HepG2 (cell line): ENCODE measurements around the gene SREBF1. TPM values are rescaled to one million over a fixed set of nuclear protein-coding genes. Genes with fewer than 3 reads are reported as not detected.
A peak's percentile ranks its signal among the peaks of the same experiment; 100 is the strongest.

Experiments used
- AHR ChIP-seq: IDR thresholded peaks from 2 replicates; pipeline ENCODE4 v1.6.1; 2018; ENCODE audit warnings: missing genetic modification reagents, missing compliant biosample characterization
- BHLHE40 ChIP-seq: IDR thresholded peaks from 2 replicates; pipeline ENCODE4 v1.6.1; 2011; ENCODE audit warnings: low read length, improper control_type of control experiment
- GFI1 ChIP-seq: sonication (generic); formaldehyde crosslinking; IDR thresholded peaks from 2 replicates; pipeline ENCODE4 v1.5.0; 2020; ENCODE audit warnings: missing genetic modification reagents, mild to moderate bottlenecking, borderline replicate concordance
- HOXA9 ChIP-seq: sonication (generic); formaldehyde crosslinking; IDR thresholded peaks from 2 replicates; pipeline ENCODE4 v1.8.1; 2022; ENCODE audit warnings: missing genetic modification reagents, mild to moderate bottlenecking, moderate library complexity, borderline replicate concordance
- KAT2B ChIP-seq: fragments of 150-350 bp; IDR thresholded peaks from 2 replicates; pipeline ENCODE4 v1.6.1; 2014; ENCODE audit warnings: low read depth, low read length, borderline replicate concordance
- MBD4 ChIP-seq: IDR thresholded peaks from 2 replicates; pipeline ENCODE4 v1.6.1; 2012; ENCODE audit warnings: low read length, inconsistent platforms, borderline replicate concordance
- MED13 ChIP-seq: sonication (generic); formaldehyde crosslinking; IDR thresholded peaks from 2 replicates; pipeline ENCODE4 v1.5.0; 2020; ENCODE audit warnings: missing genetic modification reagents
- MED8 ChIP-seq: sonication (generic); formaldehyde crosslinking; IDR thresholded peaks from 2 replicates; pipeline ENCODE4 v1.8.1; 2023; ENCODE audit warnings: mild to moderate bottlenecking, missing genetic modification reagents; ENCODE audit not compliant: insufficient replicate concordance
- MEIS1 ChIP-seq: sonication (generic); formaldehyde crosslinking; IDR thresholded peaks from 2 replicates; pipeline ENCODE4 v1.9.0; 2021; ENCODE audit warnings: mild to moderate bottlenecking, missing genetic modification reagents, moderate library complexity, borderline replicate concordance
- NFYC ChIP-seq: IDR thresholded peaks from 2 replicates; pipeline ENCODE4 v1.6.1; 2016; ENCODE audit warnings: missing genetic modification reagents, missing compliant biosample characterization
- PLRG1 ChIP-seq: fragments of 450-650 bp; conservative IDR thresholded peaks from 2 replicates; pipeline ENCODE4 v1.6.1; 2016
- SIN3B ChIP-seq: fragments of 150-350 bp; IDR thresholded peaks from 2 replicates; pipeline ENCODE4 v1.6.1; 2014; ENCODE audit warnings: low read length
- SMAD3 ChIP-seq: sonication (generic); formaldehyde crosslinking; IDR thresholded peaks from 2 replicates; pipeline ENCODE4 v1.4.0; 2020; ENCODE audit warnings: missing genetic modification reagents
- TCF7 ChIP-seq: sonication (generic); IDR thresholded peaks from 2 replicates; pipeline ENCODE4 v1.6.1; 2016; ENCODE audit warnings: antibody characterized with exemption, low read depth
- TEAD3 ChIP-seq: optimal IDR thresholded peaks from 2 replicates; pipeline ENCODE3; 2016; ENCODE audit warnings: borderline replicate concordance
- TRAFD1 ChIP-seq: sonication (generic); formaldehyde crosslinking; IDR thresholded peaks from 2 replicates; pipeline ENCODE4 v1.5.1; 2020; ENCODE audit warnings: missing genetic modification reagents, mild to moderate bottlenecking, borderline replicate concordance
- ZFP90 ChIP-seq: sonication (generic); formaldehyde crosslinking; IDR thresholded peaks from 2 replicates; pipeline ENCODE4 v1.8.0; 2022; ENCODE audit warnings: missing genetic modification reagents, mild to moderate bottlenecking, inconsistent platforms, borderline replicate concordance
- ZNF263 ChIP-seq: sonication (generic); formaldehyde crosslinking; IDR thresholded peaks from 2 replicates; pipeline ENCODE4 v1.4.0; 2020; ENCODE audit warnings: missing genetic modification reagents
- ZNF296 ChIP-seq: sonication (generic); formaldehyde crosslinking; conservative IDR thresholded peaks from 2 replicates; pipeline ENCODE4 v1.5.0; 2020; ENCODE audit warnings: mild to moderate bottlenecking, missing genetic modification reagents
- ZNF343 ChIP-seq: sonication (generic); formaldehyde crosslinking; IDR thresholded peaks from 2 replicates; pipeline ENCODE4 v1.4.0; 2020; ENCODE audit warnings: mild to moderate bottlenecking, missing genetic modification reagents
- ZNF350 ChIP-seq: sonication (generic); formaldehyde crosslinking; IDR thresholded peaks from 2 replicates; pipeline ENCODE4 v1.4.0; 2020; ENCODE audit warnings: mild to moderate bottlenecking, low read depth, missing genetic modification reagents, borderline replicate concordance
- ZNF564 ChIP-seq: sonication (generic); formaldehyde crosslinking; IDR thresholded peaks from 2 replicates; pipeline ENCODE4 v1.8.1; 2023; ENCODE audit warnings: mild to moderate bottlenecking, missing genetic modification reagents
- ZNF589 ChIP-seq: sonication (generic); formaldehyde crosslinking; conservative IDR thresholded peaks from 2 replicates; pipeline ENCODE4 v1.8.0; 2022; ENCODE audit warnings: mild to moderate bottlenecking, moderate library complexity, missing genetic modification reagents
- ZNF616 ChIP-seq: sonication (generic); formaldehyde crosslinking; IDR thresholded peaks from 2 replicates; pipeline ENCODE4 v1.5.0; 2020; ENCODE audit warnings: low read depth, mild to moderate bottlenecking, missing genetic modification reagents
- ZNF724P ChIP-seq: sonication (generic); formaldehyde crosslinking; IDR thresholded peaks from 2 replicates; pipeline ENCODE4 v1.8.0; 2022; ENCODE audit warnings: missing genetic modification reagents, borderline replicate concordance
- polyA plus RNA-seq, 8 experiments: library from polyadenylated mRNA; depleted of rRNA in 3 of 8; stranded (reverse) in 7 of 8; unstranded in 1 of 8; fragments of >200 nt; fragmentation: Illumina TruSeq in 4 of 8; extraction: Trizol in 4 of 8; gene quantifications; 2 replicates each; pipeline versions ENCODE4 v1.2.1 to v1.2.3, GENCODE V29; 2011 to 2016; ENCODE audit warnings: low read depth in 4 of 8, missing spikeins in 1 of 8, mixed read lengths in 1 of 8; ENCODE audit not compliant: insufficient read depth in 1 of 8
- total RNA-seq, 5 experiments: library from RNA; depleted of rRNA; stranded (reverse); fragments of >200 nt; fragmentation: Illumina TruSeq; extraction: Trizol; gene quantifications; 2 replicates each; pipeline ENCODE4 v1.2.3, GENCODE V29; 2016; ENCODE audit warnings: low read depth in 1 of 5
- TF ChIP-seq, protein P1 (sequence below): sonication (generic); formaldehyde crosslinking; IDR thresholded peaks from 2 replicates; pipeline ENCODE4 v1.5.0; 2020; ENCODE audit warnings: mild to moderate bottlenecking, missing genetic modification reagents, moderate library complexity
- TF ChIP-seq, protein P2 (sequence below): sonication (generic); formaldehyde crosslinking; IDR thresholded peaks from 2 replicates; pipeline ENCODE4 v1.4.0; 2020; ENCODE audit warnings: mild to moderate bottlenecking, missing genetic modification reagents

The SREBF1 gene
- total and polyA plus RNA-seq, 2 of the 13 experiments (the other 11 are each of a cell fraction or from before 2014, with no cell fraction given): 34.3 to 38.0 TPM

DNA sequence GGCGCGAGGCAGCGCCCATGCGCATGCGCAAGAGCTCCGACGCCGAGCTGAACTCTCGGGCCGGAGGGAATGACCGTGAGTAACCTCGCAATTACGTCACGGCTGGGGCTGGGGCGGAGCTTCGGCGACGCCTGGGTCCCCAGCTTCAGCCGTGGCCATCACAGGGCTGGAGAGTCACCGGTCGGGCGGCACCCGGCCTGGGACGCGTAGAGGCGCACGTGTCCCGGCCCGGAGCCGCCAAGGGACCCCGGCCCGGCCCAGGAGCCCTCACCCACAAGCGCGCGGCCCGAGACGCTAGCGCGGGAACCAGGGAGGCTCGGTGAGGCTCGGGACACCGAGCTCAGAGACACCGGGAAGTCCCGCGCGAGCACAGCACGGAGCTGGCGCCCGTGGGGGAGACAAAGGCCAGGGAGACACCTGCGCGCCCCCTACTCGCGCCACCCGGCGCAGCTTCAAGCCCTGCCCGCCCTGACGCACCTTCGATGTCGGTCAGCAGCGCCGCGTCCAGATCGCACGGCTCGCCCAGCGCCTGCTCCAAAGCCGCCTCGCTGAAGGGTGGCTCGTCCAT, 452 bp downstream of the SREBF1 start (continued):
- TF ChIP-seq MED8 (CRISPR knock-in tag): peak; percentile 81
- TF ChIP-seq AHR (CRISPR knock-in tag): peak; percentile 53
- 0 out of 2 replicates have a peak, but pooled peaks have one; percentile 35 for TF ChIP-seq ZNF616 (CRISPR knock-in tag)
- TF ChIP-seq MEIS1 (CRISPR knock-in tag): peak; percentile 89
- no peak for TF ChIP-seq ZNF296 (CRISPR knock-in tag)
- no peak for TF ChIP-seq HOXA9 (CRISPR knock-in tag)
- no peak for TF ChIP-seq SIN3B
- TF ChIP-seq, protein P1, sequence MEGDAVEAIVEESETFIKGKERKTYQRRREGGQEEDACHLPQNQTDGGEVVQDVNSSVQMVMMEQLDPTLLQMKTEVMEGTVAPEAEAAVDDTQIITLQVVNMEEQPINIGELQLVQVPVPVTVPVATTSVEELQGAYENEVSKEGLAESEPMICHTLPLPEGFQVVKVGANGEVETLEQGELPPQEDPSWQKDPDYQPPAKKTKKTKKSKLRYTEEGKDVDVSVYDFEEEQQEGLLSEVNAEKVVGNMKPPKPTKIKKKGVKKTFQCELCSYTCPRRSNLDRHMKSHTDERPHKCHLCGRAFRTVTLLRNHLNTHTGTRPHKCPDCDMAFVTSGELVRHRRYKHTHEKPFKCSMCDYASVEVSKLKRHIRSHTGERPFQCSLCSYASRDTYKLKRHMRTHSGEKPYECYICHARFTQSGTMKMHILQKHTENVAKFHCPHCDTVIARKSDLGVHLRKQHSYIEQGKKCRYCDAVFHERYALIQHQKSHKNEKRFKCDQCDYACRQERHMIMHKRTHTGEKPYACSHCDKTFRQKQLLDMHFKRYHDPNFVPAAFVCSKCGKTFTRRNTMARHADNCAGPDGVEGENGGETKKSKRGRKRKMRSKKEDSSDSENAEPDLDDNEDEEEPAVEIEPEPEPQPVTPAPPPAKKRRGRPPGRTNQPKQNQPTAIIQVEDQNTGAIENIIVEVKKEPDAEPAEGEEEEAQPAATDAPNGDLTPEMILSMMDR: 0 out of 2 replicates have a peak, but pooled peaks have one; percentile 5
- TF ChIP-seq ZNF589: no peak; the same call in 1 of the 2 replicates
- no peak; the same call in 1 of the 2 replicates for TF ChIP-seq ZNF350 (CRISPR knock-in tag)
- peak; percentile 78; the same call in 1 of the 2 replicates for TF ChIP-seq ZNF564 (CRISPR knock-in tag)
- TF ChIP-seq TCF7: no peak
- peak; percentile 48; the same call in 1 of the 2 replicates for TF ChIP-seq GFI1 (CRISPR knock-in tag)
- peak; percentile 71; the same call in 1 of the 2 replicates for TF ChIP-seq MED13 (CRISPR knock-in tag)
- TF ChIP-seq, protein P2, sequence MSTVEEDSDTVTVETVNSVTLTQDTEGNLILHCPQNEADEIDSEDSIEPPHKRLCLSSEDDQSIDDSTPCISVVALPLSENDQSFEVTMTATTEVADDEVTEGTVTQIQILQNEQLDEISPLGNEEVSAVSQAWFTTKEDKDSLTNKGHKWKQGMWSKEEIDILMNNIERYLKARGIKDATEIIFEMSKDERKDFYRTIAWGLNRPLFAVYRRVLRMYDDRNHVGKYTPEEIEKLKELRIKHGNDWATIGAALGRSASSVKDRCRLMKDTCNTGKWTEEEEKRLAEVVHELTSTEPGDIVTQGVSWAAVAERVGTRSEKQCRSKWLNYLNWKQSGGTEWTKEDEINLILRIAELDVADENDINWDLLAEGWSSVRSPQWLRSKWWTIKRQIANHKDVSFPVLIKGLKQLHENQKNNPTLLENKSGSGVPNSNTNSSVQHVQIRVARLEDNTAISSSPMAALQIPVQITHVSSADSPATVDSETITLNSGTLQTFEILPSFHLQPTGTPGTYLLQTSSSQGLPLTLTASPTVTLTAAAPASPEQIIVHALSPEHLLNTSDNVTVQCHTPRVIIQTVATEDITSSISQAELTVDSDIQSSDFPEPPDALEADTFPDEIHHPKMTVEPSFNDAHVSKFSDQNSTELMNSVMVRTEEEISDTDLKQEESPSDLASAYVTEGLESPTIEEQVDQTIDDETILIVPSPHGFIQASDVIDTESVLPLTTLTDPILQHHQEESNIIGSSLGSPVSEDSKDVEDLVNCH (CRISPR knock-in tag): no peak
- peak; percentile 47; the same call in 1 of the 2 replicates for TF ChIP-seq ZNF724P (CRISPR knock-in tag)
- TF ChIP-seq BHLHE40: peak; percentile 83
- peak; percentile 91; the same call in 1 of the 2 replicates for TF ChIP-seq ZNF343 (CRISPR knock-in tag)
- no peak for TF ChIP-seq MBD4
- no peak for TF ChIP-seq SMAD3 (CRISPR knock-in tag)
- TF ChIP-seq KAT2B: no peak
- TF ChIP-seq ZFP90 (CRISPR knock-in tag): peak; percentile 96; the same call in 1 of the 2 replicates
- TF ChIP-seq ZNF263 (CRISPR knock-in tag): peak; percentile 23
- TF ChIP-seq TEAD3 (CRISPR knock-in tag): peak; percentile 18
- no peak for TF ChIP-seq NFYC (CRISPR knock-in tag)
- no peak for TF ChIP-seq TRAFD1 (CRISPR knock-in tag)
- TF ChIP-seq PLRG1: no peak
